ENCODE results near the gene DDN.

- TF ChIP-seq, protein P1, sequence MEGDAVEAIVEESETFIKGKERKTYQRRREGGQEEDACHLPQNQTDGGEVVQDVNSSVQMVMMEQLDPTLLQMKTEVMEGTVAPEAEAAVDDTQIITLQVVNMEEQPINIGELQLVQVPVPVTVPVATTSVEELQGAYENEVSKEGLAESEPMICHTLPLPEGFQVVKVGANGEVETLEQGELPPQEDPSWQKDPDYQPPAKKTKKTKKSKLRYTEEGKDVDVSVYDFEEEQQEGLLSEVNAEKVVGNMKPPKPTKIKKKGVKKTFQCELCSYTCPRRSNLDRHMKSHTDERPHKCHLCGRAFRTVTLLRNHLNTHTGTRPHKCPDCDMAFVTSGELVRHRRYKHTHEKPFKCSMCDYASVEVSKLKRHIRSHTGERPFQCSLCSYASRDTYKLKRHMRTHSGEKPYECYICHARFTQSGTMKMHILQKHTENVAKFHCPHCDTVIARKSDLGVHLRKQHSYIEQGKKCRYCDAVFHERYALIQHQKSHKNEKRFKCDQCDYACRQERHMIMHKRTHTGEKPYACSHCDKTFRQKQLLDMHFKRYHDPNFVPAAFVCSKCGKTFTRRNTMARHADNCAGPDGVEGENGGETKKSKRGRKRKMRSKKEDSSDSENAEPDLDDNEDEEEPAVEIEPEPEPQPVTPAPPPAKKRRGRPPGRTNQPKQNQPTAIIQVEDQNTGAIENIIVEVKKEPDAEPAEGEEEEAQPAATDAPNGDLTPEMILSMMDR (IDR thresholded peaks at IDR 0.05), result peak; percentile 51
- TF ChIP-seq POLR2AphosphoS5 (IDR thresholded peaks at IDR 0.05; ENCODE audit: low read depth, low read length) (no peak), SIN3A (IDR thresholded peaks at IDR 0.05; ENCODE audit: borderline replicate concordance, insufficient read depth, low read depth, low read length) (no peak), TCF7L2 (IDR thresholded peaks at IDR 0.05; ENCODE audit: low read depth, low read length) (no peak)
- TF ChIP-seq, protein P2, sequence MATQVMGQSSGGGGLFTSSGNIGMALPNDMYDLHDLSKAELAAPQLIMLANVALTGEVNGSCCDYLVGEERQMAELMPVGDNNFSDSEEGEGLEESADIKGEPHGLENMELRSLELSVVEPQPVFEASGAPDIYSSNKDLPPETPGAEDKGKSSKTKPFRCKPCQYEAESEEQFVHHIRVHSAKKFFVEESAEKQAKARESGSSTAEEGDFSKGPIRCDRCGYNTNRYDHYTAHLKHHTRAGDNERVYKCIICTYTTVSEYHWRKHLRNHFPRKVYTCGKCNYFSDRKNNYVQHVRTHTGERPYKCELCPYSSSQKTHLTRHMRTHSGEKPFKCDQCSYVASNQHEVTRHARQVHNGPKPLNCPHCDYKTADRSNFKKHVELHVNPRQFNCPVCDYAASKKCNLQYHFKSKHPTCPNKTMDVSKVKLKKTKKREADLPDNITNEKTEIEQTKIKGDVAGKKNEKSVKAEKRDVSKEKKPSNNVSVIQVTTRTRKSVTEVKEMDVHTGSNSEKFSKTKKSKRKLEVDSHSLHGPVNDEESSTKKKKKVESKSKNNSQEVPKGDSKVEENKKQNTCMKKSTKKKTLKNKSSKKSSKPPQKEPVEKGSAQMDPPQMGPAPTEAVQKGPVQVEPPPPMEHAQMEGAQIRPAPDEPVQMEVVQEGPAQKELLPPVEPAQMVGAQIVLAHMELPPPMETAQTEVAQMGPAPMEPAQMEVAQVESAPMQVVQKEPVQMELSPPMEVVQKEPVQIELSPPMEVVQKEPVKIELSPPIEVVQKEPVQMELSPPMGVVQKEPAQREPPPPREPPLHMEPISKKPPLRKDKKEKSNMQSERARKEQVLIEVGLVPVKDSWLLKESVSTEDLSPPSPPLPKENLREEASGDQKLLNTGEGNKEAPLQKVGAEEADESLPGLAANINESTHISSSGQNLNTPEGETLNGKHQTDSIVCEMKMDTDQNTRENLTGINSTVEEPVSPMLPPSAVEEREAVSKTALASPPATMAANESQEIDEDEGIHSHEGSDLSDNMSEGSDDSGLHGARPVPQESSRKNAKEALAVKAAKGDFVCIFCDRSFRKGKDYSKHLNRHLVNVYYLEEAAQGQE (IDR thresholded peaks at IDR 0.05; ENCODE audit: insufficient read depth in 1 of 2, low read depth in 2 of 2, low read length in 1 of 2), result no peak
Observed at GRCh38 chr12:49014547-49014946, 15.4 kb upstream of the DDN start.

All from Panc1 (cell line).